IMR-90 (cell line): Measurements from ENCODE around the gene BICD2. TPM values are rescaled to one million over a fixed set of nuclear protein-coding genes. Genes with fewer than 3 reads are reported as not detected.

ENCODE experiments used
- ATAC-seq: fragments of 200-7000 bp; cut with Tn5 transposase; 2 replicates; pipeline ENCODE4 v1.9.1; 2020; ENCODE audit warnings: low read depth, mild to moderate bottlenecking, moderate library complexity
- BruUV-seq: library from RNA; stranded (reverse); fragments of 400-500 nt; replicated peaks from 2 replicates; lab custom pipeline; 2021; lab: Mats Ljungman, UMichigan
- CTCF ChIA-PET: fragments of 300-600 bp; formaldehyde crosslinking; extraction: SDS; loops from one replicate; lab custom pipeline; 2021; ENCODE audit warnings: antibody characterized with exemption; lab: Yijun Ruan, JAX
- POLR2A ChIA-PET: fragments of 300-600 bp; sonication (Branson Sonifier 250); formaldehyde crosslinking; loops from one replicate; lab custom pipeline; 2022; ENCODE audit warnings: antibody characterized with exemption; ENCODE audit not compliant: unreplicated experiment; lab: Charles Lee
- DNase-seq: peaks from one replicate; pipeline ENCODE4 v3.0.0; 2013
- H2AFZ ChIP-seq: replicated peaks from 2 replicates; pipeline ENCODE3; 2013; ENCODE audit warnings: low read length, mild to moderate bottlenecking; ENCODE audit not compliant: poor library complexity
- H2AK5ac ChIP-seq: 2 replicates; pipeline ENCODE4 v1.6.1; 2013; ENCODE audit warnings: low read depth, low read length, inconsistent platforms
- H2AK9ac ChIP-seq: replicated peaks from 2 replicates; pipeline ENCODE3; 2013; ENCODE audit warnings: mild to moderate bottlenecking, low read depth, low read length, moderate library complexity; ENCODE audit not compliant: poor library complexity
- H2BK120ac ChIP-seq: 2 replicates; pipeline ENCODE4 v1.6.1; 2013; ENCODE audit warnings: low read depth, low read length, inconsistent platforms
- H2BK15ac ChIP-seq: 3 replicates; pipeline ENCODE4 v1.6.1; 2013; ENCODE audit warnings: low read depth, low read length, inconsistent platforms
- H2BK20ac ChIP-seq: 2 replicates; pipeline ENCODE4 v1.6.1; 2013; ENCODE audit warnings: low read depth, mild to moderate bottlenecking, inconsistent platforms, low read length, moderate library complexity
- H2BK5ac ChIP-seq: 2 replicates; pipeline ENCODE4 v1.6.1; 2013; ENCODE audit warnings: mild to moderate bottlenecking, low read depth, low read length, inconsistent platforms; ENCODE audit not compliant: poor library complexity, severe bottlenecking
- H3K14ac ChIP-seq: replicated peaks from 2 replicates; pipeline ENCODE4 v1.6.1; 2013; ENCODE audit warnings: low read depth, low read length, inconsistent platforms
- H3K18ac ChIP-seq: 2 replicates; pipeline ENCODE4 v1.6.1; 2013; ENCODE audit warnings: low read depth, low read length, control low read depth
- H3K23ac ChIP-seq: 2 replicates; pipeline ENCODE4 v1.6.1; 2013; ENCODE audit warnings: low read depth, low read length, inconsistent platforms
- H3K27ac ChIP-seq: 2 replicates; pipeline ENCODE4 v1.5.1; 2013; ENCODE audit warnings: mild to moderate bottlenecking, control low read depth, low read length; ENCODE audit not compliant: insufficient read depth
- H3K27me3 ChIP-seq: 2 replicates; pipeline ENCODE4 v1.6.1; 2013; ENCODE audit warnings: low read length; ENCODE audit not compliant: control insufficient read depth, insufficient read depth
- H3K36me3 ChIP-seq: 2 replicates; pipeline ENCODE4 v1.6.1; 2013; ENCODE audit warnings: low read length, mixed read lengths; ENCODE audit not compliant: control insufficient read depth, insufficient read depth
- H3K4ac ChIP-seq: 2 replicates; pipeline ENCODE4 v1.6.1; 2013; ENCODE audit warnings: low read depth, low read length, inconsistent platforms
- H3K4me1 ChIP-seq: 2 replicates; pipeline ENCODE4 v1.6.1; 2013; ENCODE audit warnings: low read length, mixed read lengths; ENCODE audit not compliant: control insufficient read depth, insufficient read depth
- H3K4me2 ChIP-seq: 2 replicates; pipeline ENCODE4 v1.6.1; 2013; ENCODE audit warnings: low read depth, mild to moderate bottlenecking, control low read depth, low read length, moderate library complexity
- H3K4me3 ChIP-seq: 2 replicates; pipeline ENCODE4 v1.5.1; 2013; ENCODE audit warnings: low read depth, mild to moderate bottlenecking, control low read depth, low read length, moderate library complexity; ENCODE audit not compliant: insufficient read depth
- H3K56ac ChIP-seq: 2 replicates; pipeline ENCODE4 v1.6.1; 2013; ENCODE audit warnings: low read length, inconsistent platforms; ENCODE audit not compliant: insufficient read depth; ENCODE audit errors: extremely low read depth
- H3K79me1 ChIP-seq, 2 experiments: 2 replicates each; pipeline ENCODE4 v1.6.1; 2013; ENCODE audit warnings: low read length in 2 of 2, inconsistent platforms in 1 of 2, low read depth in 1 of 2
- H3K9ac ChIP-seq: 2 replicates; pipeline ENCODE4 v1.6.1; 2013; ENCODE audit warnings: low read depth, low read length, control low read depth
- H3K9me1 ChIP-seq: 2 replicates; pipeline ENCODE4 v1.6.1; 2013; ENCODE audit warnings: low read length, inconsistent platforms; ENCODE audit not compliant: insufficient read depth
- H3K9me3 ChIP-seq: 2 replicates; pipeline ENCODE4 v1.6.1; 2013; ENCODE audit warnings: low read length; ENCODE audit not compliant: control insufficient read depth, insufficient read depth
- H4K20me1 ChIP-seq: 2 replicates; pipeline ENCODE4 v1.6.1; 2013; ENCODE audit warnings: low read length, inconsistent platforms; ENCODE audit not compliant: insufficient read depth
- H4K5ac ChIP-seq: 2 replicates; pipeline ENCODE4 v1.6.1; 2013; ENCODE audit warnings: mild to moderate bottlenecking, low read depth, low read length, control low read depth
- H4K8ac ChIP-seq, 2 experiments: 2 replicates each; pipeline ENCODE4 v1.6.1; 2013; ENCODE audit warnings: low read depth in 2 of 2, low read length in 2 of 2, control low read depth in 1 of 2, inconsistent platforms in 1 of 2
- H4K91ac ChIP-seq: 2 replicates; pipeline ENCODE4 v1.6.1; 2013; ENCODE audit warnings: low read depth, low read length, inconsistent platforms; ENCODE audit not compliant: insufficient read depth
- BHLHE40 ChIP-seq: fragments of 150-350 bp; IDR thresholded peaks from 2 replicates; pipeline ENCODE4 v1.6.1; 2016; ENCODE audit warnings: mild to moderate bottlenecking, low read depth, low read length
- CEBPB ChIP-seq: IDR thresholded peaks from 2 replicates; pipeline ENCODE4 v1.6.1; 2012; ENCODE audit warnings: low read depth, low read length, improper control_type of control experiment
- CHD1 ChIP-seq: IDR thresholded peaks from 2 replicates; pipeline ENCODE4 v1.6.1; 2012; ENCODE audit warnings: low read depth, low read length, improper control_type of control experiment
- NFE2L2 ChIP-seq: fragments of 150-350 bp; IDR thresholded peaks from 2 replicates; pipeline ENCODE4 v1.6.1; 2016; ENCODE audit warnings: low read depth, mild to moderate bottlenecking, low read length
- RAD21 ChIP-seq: IDR thresholded peaks from 2 replicates; pipeline ENCODE4 v1.6.1; 2012; ENCODE audit warnings: low read length, improper control_type of control experiment
- RFX5 ChIP-seq: IDR thresholded peaks from 2 replicates; pipeline ENCODE4 v1.8.0; 2012; ENCODE audit warnings: low read depth, mild to moderate bottlenecking, low read length, moderate library complexity
- SMC3 ChIP-seq: fragments of 150-350 bp; IDR thresholded peaks from 2 replicates; pipeline ENCODE4 v1.6.1; 2016; ENCODE audit warnings: low read depth, mild to moderate bottlenecking, antibody characterized with exemption, low read length, moderate library complexity
- WGBS, 2 experiments: methylation state at CpG; one replicate each; pipeline versions ENCODE4 v1.1.5 to v1.1.7; 2013; ENCODE audit warnings: missing lambda C conversion rate in 2 of 2; ENCODE audit not compliant: insufficient read length in 1 of 2; ENCODE audit errors: extremely low coverage in 2 of 2; 5-methylcytosine and 5-hydroxymethylcytosine counted together
- dilution Hi-C: fragments of 300-500 bp; cut with HindIII; formaldehyde crosslinking; loops from one replicate; pipeline ENCODE4 v1.14.3; 2018; ENCODE audit warnings: low sequenced_read_pairs; ENCODE audit not compliant: unreplicated experiment
- in situ Hi-C: fragments of 300-500 bp; cut with MboI; formaldehyde crosslinking; loops from 3 replicates; pipeline ENCODE4 v1.14.3; 2019; ENCODE audit warnings: low sequenced_read_pairs, inconsistent platforms, mixed read lengths
- intact Hi-C: fragments of 100-400 bp; cut with micrococcal nuclease; formaldehyde crosslinking; loops from 2 replicates; pipeline ENCODE4 v1.10.0; 2022
- polyA plus RNA-seq, 3 experiments: library from polyadenylated mRNA; depleted of rRNA; stranded (reverse); fragments of >200 nt; gene quantifications; 2 replicates each; pipeline ENCODE4 v1.2.3, GENCODE V29; 2012; ENCODE audit warnings: low replicate concordance in 1 of 3
- total RNA-seq: library from RNA; depleted of rRNA; stranded (reverse); fragments of >200 nt; gene quantifications from 2 replicates; pipeline ENCODE4 v1.2.3, GENCODE V29; 2012
- TF ChIP-seq, protein P1 (sequence below): fragments of 150-350 bp; IDR thresholded peaks from 2 replicates; pipeline ENCODE4 v1.6.1; 2016; ENCODE audit warnings: low read depth, mild to moderate bottlenecking, low read length, moderate library complexity, borderline replicate concordance
- TF ChIP-seq, protein P2 (sequence below): conservative IDR thresholded peaks from 2 replicates; pipeline ENCODE4 v1.5.1; 2012; ENCODE audit warnings: mild to moderate bottlenecking, low read depth, low read length, improper control_type of control experiment
- TF ChIP-seq, protein P3 (sequence below): fragments of 150-350 bp; IDR thresholded peaks from 2 replicates; pipeline ENCODE4 v1.6.1; 2017; ENCODE audit warnings: mild to moderate bottlenecking, antibody characterized with exemption, low read length, low read depth

The BICD2 gene
- total and polyA plus RNA-seq, 2 of the 4 experiments (the other 2 are of a cell fraction) = 21.5 to 35.7 TPM

DNA sequence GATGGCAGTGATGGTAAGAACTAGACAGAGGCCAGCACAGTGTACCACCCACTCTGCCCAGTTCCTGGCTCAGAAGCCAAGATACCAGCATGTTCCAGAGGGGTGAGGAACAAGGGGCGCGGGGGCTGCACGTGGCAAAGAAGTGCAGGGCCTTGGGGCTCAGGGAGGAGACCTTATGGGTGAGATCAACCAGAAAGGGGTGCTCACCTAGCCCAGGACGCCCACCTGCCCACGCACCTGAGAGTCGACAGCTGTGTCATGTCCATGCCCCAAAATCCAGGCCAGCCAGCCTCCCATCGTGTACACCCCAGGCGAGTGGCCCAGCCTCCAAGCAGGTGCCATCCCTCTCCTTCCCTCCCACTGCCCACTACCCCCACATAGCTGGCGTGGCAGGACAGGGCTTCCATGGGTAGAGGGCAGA lies 34.9 kb downstream of the BICD2 start:
- Histone ChIP-seq H2BK20ac (no peak overlapping the region), H3K23ac (no peak overlapping the region), H2BK120ac (no peak overlapping the region), H2BK5ac (no peak overlapping the region), H4K8ac (no peak overlapping the region), H3K27me3 (no peaks in the 10 kb centered on the region), H3K36me3 (peaks cover 21% of the 10 kb centered on the region; the same call in 1 of the 2 replicates), H3K9me3 (no peaks in the 10 kb centered on the region), H3K27ac (no peak overlapping the region), H3K9ac (no peak overlapping the region), H2AK5ac (no peak overlapping the region), H3K4me2 (no peak overlapping the region), H3K4me1 (peaks cover 8% of the 10 kb centered on the region), H4K91ac (no peak overlapping the region), H3K79me1 (peaks cover 41 to 80% of the 10 kb centered on the region in 2 experiments), H4K5ac (no peak overlapping the region), H3K56ac (no peak overlapping the region), H3K9me1 (peaks cover 29% of the 10 kb centered on the region), H2BK15ac (no peak overlapping the region), H3K14ac (no peak overlapping the region), H3K4ac (no peak overlapping the region), H2AK9ac (no peak overlapping the region), H2AFZ (no peak overlapping the region), H3K18ac (no peak overlapping the region), H4K20me1 (peaks cover 53% of the 10 kb centered on the region), H3K4me3 (no peak overlapping the region)
- ChIA-PET CTCF (no interaction called here), POLR2A (no interaction called here)
- TF ChIP-seq CHD1 (no peak), RAD21 (no peak), BHLHE40 (no peak), NFE2L2 (no peak), CEBPB (no peak), SMC3 (no peak), RFX5 (no peak)
- TF ChIP-seq, protein P1, sequence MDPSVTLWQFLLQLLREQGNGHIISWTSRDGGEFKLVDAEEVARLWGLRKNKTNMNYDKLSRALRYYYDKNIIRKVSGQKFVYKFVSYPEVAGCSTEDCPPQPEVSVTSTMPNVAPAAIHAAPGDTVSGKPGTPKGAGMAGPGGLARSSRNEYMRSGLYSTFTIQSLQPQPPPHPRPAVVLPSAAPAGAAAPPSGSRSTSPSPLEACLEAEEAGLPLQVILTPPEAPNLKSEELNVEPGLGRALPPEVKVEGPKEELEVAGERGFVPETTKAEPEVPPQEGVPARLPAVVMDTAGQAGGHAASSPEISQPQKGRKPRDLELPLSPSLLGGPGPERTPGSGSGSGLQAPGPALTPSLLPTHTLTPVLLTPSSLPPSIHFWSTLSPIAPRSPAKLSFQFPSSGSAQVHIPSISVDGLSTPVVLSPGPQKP = no peak
- TF ChIP-seq, protein P2, sequence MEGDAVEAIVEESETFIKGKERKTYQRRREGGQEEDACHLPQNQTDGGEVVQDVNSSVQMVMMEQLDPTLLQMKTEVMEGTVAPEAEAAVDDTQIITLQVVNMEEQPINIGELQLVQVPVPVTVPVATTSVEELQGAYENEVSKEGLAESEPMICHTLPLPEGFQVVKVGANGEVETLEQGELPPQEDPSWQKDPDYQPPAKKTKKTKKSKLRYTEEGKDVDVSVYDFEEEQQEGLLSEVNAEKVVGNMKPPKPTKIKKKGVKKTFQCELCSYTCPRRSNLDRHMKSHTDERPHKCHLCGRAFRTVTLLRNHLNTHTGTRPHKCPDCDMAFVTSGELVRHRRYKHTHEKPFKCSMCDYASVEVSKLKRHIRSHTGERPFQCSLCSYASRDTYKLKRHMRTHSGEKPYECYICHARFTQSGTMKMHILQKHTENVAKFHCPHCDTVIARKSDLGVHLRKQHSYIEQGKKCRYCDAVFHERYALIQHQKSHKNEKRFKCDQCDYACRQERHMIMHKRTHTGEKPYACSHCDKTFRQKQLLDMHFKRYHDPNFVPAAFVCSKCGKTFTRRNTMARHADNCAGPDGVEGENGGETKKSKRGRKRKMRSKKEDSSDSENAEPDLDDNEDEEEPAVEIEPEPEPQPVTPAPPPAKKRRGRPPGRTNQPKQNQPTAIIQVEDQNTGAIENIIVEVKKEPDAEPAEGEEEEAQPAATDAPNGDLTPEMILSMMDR = no peak
- TF ChIP-seq, protein P3, sequence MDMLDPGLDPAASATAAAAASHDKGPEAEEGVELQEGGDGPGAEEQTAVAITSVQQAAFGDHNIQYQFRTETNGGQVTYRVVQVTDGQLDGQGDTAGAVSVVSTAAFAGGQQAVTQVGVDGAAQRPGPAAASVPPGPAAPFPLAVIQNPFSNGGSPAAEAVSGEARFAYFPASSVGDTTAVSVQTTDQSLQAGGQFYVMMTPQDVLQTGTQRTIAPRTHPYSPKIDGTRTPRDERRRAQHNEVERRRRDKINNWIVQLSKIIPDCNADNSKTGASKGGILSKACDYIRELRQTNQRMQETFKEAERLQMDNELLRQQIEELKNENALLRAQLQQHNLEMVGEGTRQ = no peak
- intact Hi-C loops (loop anchor here (1.0 to 5.0 kb wide), 2 partner anchors 33 to 61 kb away; partner anchors contain the start of gene BICD2), dilution Hi-C loops (no loop called here), in situ Hi-C loops (no loop called here)
- whole genome bisulfite sequencing, 2 experiments = 100% methylated on average over 2 of the region's 9 CpGs; no CpG with 5 or more reads in 1 of the 2 experiments
- ATAC-seq = no peak
- no TSS peak for BruUV-seq
- no peak for DNase-seq
